ENCODE data around the gene LPCAT1.

Gene LPCAT1

GRCh38 chr5:1550287-1551076, 26.7 kb upstream of the LPCAT1 start:
- Histone ChIP-seq H3K36me3 (ENCODE audit: insufficient read depth, low read length) (no peaks in the 10 kb centered on the region), H3K9ac (ENCODE audit: insufficient read length) (no peak overlapping the region), H3K27ac (no peak overlapping the region), H3K9me3 (ENCODE audit: low read depth, low read length) (no peaks in the 10 kb centered on the region), H3K4me3 (no peak overlapping the region)
- no peak for DNase-seq (ENCODE audit: low read depth, low spot score)
- TF ChIP-seq EZH2 (IDR thresholded peaks at IDR 0.05) = no peak
- TF ChIP-seq POLR2AphosphoS5 (IDR thresholded peaks at IDR 0.05; ENCODE audit: borderline replicate concordance, low read depth, low read length) = no peak
- TF ChIP-seq FOXP2 (optimal IDR thresholded peaks at IDR 0.05; ENCODE audit: control extremely low read depth, extremely low read length, insufficient read depth) = no peak

GRCh38 chr5:1549475-1550030, 25.8 kb upstream of the LPCAT1 start:
- Histone ChIP-seq H3K36me3 (ENCODE audit: insufficient read depth, low read length) (no peaks in the 10 kb centered on the region), H3K9me3 (ENCODE audit: low read depth, low read length) (no peaks in the 10 kb centered on the region), H3K27ac (no peak overlapping the region), H3K4me3 (no peak overlapping the region), H3K9ac (ENCODE audit: insufficient read length) (no peak overlapping the region)
- DNase-seq (ENCODE audit: low read depth, low spot score) = no peak
- TF ChIP-seq FOXP2 (optimal IDR thresholded peaks at IDR 0.05; ENCODE audit: control extremely low read depth, extremely low read length, insufficient read depth) = no peak
- no peak for TF ChIP-seq EZH2 (IDR thresholded peaks at IDR 0.05)
- TF ChIP-seq POLR2AphosphoS5 (IDR thresholded peaks at IDR 0.05; ENCODE audit: borderline replicate concordance, low read depth, low read length) = no peak

- Histone ChIP-seq H3K27ac (no peak overlapping the region), H3K36me3 (ENCODE audit: insufficient read depth, low read length) (no peaks in the 10 kb centered on the region)
- TF ChIP-seq EZH2 (IDR thresholded peaks at IDR 0.05) (no peak), FOXP2 (optimal IDR thresholded peaks at IDR 0.05; ENCODE audit: control extremely low read depth, extremely low read length, insufficient read depth) (no peak), POLR2AphosphoS5 (IDR thresholded peaks at IDR 0.05; ENCODE audit: borderline replicate concordance, low read depth, low read length) (no peak)
Observed at GRCh38 chr5:1548702-1549474, 25.1 kb upstream of the LPCAT1 start.

DNA sequence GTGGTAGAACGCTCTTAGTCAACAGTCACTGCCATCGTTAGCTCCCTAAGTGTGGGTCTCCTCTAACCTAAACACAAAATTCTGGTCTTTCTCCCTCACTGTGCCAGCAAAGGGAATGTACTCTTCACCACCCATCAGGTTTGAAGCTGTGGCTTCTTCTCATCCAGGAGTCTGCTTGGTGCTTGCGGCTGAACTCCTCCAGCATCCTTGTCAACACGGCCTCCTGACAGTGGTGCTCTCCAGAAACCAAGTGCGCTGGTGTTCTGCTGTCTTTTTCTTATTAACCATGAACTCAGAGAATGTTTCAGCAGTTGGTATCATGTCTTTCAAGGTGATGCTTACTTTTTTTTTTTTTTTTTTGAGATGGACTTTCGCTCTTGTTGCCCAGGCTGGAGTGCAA, 23.9 kb upstream of the LPCAT1 start:
- H3K4me3 ChIP-seq = no peak overlapping the region
- DNase-seq (ENCODE audit: low read depth, low spot score) = no peak
- no peak overlapping the region for H3K27ac ChIP-seq
- no peaks in the 10 kb centered on the region for H3K36me3 ChIP-seq (ENCODE audit: insufficient read depth, low read length)
- H3K9ac ChIP-seq (ENCODE audit: insufficient read length) = no peak overlapping the region
- H3K9me3 ChIP-seq (ENCODE audit: low read depth, low read length) = no peaks in the 10 kb centered on the region
- TF ChIP-seq FOXP2 (optimal IDR thresholded peaks at IDR 0.05; ENCODE audit: control extremely low read depth, extremely low read length, insufficient read depth) = no peak

More at GRCh38 chr5:1548702-1549474, 25.1 kb upstream of the LPCAT1 start:
- Histone ChIP-seq H3K9ac (ENCODE audit: insufficient read length) (no peak overlapping the region), H3K9me3 (ENCODE audit: low read depth, low read length) (no peaks in the 10 kb centered on the region), H3K4me3 (no peak overlapping the region)
- no peak for DNase-seq (ENCODE audit: low read depth, low spot score)

DNA sequence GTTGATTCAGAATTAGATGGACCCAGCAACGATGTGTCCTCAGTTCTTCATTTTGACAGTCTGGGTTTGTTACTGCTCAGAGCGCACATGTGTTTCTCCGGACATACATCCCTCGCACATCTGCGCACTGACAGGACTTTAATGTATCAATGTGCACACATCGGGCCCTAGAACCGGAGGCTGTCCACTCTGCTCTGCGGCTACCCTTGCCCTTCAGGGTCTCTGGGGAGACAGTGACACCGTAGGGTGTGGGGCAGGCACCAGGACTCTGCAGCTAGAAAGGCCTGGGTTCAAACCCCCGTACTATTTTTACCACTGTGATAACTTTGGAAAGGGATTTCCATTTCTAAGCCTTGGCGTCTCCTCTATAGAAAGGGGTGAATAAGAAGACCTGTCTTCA, 23.5 kb upstream of the LPCAT1 start:
- Histone ChIP-seq H3K9me3 (ENCODE audit: low read depth, low read length) (no peaks in the 10 kb centered on the region), H3K9ac (ENCODE audit: insufficient read length) (no peak overlapping the region), H3K27ac (no peak overlapping the region), H3K36me3 (ENCODE audit: insufficient read depth, low read length) (no peaks in the 10 kb centered on the region), H3K4me3 (no peak overlapping the region)
- DNase-seq (ENCODE audit: low read depth, low spot score) = no peak
- TF ChIP-seq POLR2AphosphoS5 (IDR thresholded peaks at IDR 0.05; ENCODE audit: borderline replicate concordance, low read depth, low read length) (no peak), EZH2 (IDR thresholded peaks at IDR 0.05) (no peak), FOXP2 (optimal IDR thresholded peaks at IDR 0.05; ENCODE audit: control extremely low read depth, extremely low read length, insufficient read depth) (no peak)

- Histone ChIP-seq H3K4me3 (no peak overlapping the region), H3K36me3 (ENCODE audit: insufficient read depth, low read length) (no peaks in the 10 kb centered on the region), H3K27ac (no peak overlapping the region), H3K9ac (ENCODE audit: insufficient read length) (no peak overlapping the region), H3K9me3 (ENCODE audit: low read depth, low read length) (no peaks in the 10 kb centered on the region)
- TF ChIP-seq EZH2 (IDR thresholded peaks at IDR 0.05) (no peak), FOXP2 (optimal IDR thresholded peaks at IDR 0.05; ENCODE audit: control extremely low read depth, extremely low read length, insufficient read depth) (no peak), POLR2AphosphoS5 (IDR thresholded peaks at IDR 0.05; ENCODE audit: borderline replicate concordance, low read depth, low read length) (no peak)
- no peak for DNase-seq (ENCODE audit: low read depth, low spot score)
Observed at GRCh38 chr5:1546556-1546955, 22.8 kb upstream of the LPCAT1 start.

DNA sequence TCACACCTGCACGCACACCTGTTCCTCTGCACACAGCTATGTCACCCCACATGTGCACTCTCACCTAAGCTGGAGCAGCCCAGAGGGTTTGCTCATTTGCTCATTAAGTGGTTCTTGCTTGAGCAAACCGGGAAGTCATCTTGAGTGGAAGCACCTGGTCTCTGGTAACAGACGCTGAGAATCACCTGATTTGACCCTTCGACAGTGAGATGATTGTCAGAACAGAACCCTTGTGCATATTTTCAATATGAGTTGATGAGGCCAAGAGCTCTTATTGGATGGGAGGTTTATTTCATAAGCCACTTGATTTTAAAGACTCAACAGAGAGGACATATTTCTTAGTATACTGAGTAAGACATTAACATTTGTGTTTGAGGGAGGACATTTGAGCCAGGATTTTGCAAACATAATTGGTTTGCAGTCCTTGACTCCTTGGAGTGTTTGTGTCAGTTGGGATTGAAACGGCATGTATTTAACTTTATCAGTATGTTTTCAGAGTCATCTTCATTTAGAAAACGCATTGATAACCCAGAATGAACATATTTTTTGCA, 22.1 kb upstream of the LPCAT1 start:
- H3K9me3 ChIP-seq (ENCODE audit: low read depth, low read length) = no peaks in the 10 kb centered on the region
- no peak for DNase-seq (ENCODE audit: low read depth, low spot score)
- TF ChIP-seq EZH2 (IDR thresholded peaks at IDR 0.05) (no peak), FOXP2 (optimal IDR thresholded peaks at IDR 0.05; ENCODE audit: control extremely low read depth, extremely low read length, insufficient read depth) (no peak), POLR2AphosphoS5 (IDR thresholded peaks at IDR 0.05; ENCODE audit: borderline replicate concordance, low read depth, low read length) (no peak)
- no peak overlapping the region for H3K9ac ChIP-seq (ENCODE audit: insufficient read length)
- H3K4me3 ChIP-seq = no peak overlapping the region
- no peak overlapping the region for H3K27ac ChIP-seq
- no peaks in the 10 kb centered on the region for H3K36me3 ChIP-seq (ENCODE audit: insufficient read depth, low read length)

DNA sequence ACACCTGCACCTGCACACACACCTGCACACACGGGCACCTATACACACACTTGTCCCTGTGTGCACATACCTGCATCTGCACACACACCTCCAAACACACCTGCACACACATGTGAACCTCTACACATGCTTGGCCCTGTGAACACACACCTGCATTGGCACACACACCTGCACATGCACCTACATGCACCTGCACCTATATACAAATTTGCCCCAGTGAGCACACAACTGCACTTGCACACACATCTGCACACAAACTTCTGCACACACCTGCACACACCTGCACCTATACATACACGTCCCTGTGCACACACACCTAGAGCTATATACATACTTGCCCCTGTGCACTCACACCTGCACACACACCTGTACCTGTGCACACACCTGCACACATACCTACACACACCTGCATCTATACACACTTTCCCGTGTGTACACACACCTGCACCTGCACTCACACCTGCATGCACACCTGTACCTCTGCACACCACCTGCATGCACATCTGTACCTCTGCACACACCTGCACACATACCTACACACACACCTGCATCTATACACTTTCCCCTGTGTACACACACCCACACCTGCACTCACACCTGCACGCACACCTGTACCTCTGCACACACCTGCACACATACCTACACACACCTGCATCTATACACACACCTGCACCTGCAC, 21.5 kb upstream of the LPCAT1 start:
- no peak overlapping the region for H3K27ac ChIP-seq
- no peak for TF ChIP-seq FOXP2 (optimal IDR thresholded peaks at IDR 0.05; ENCODE audit: control extremely low read depth, extremely low read length, insufficient read depth)
- TF ChIP-seq POLR2AphosphoS5 (IDR thresholded peaks at IDR 0.05; ENCODE audit: borderline replicate concordance, low read depth, low read length) = no peak
- no peak for TF ChIP-seq EZH2 (IDR thresholded peaks at IDR 0.05)
- no peak for DNase-seq (ENCODE audit: low read depth, low spot score)

More for the DNA sequence above, 21.5 kb upstream of the LPCAT1 start:
- no peaks in the 10 kb centered on the region for H3K9me3 ChIP-seq (ENCODE audit: low read depth, low read length)
- no peaks in the 10 kb centered on the region for H3K36me3 ChIP-seq (ENCODE audit: insufficient read depth, low read length)
- H3K4me3 ChIP-seq = no peak overlapping the region
- H3K9ac ChIP-seq (ENCODE audit: insufficient read length) = no peak overlapping the region

Data from SK-N-MC (cell line).